ENCODE data around the gene IFTAP. TPM values are rescaled to one million over a fixed set of nuclear protein-coding genes. Genes with fewer than 3 reads are reported as not detected.

The IFTAP gene
- total RNA-seq, 1 donor from 2014 or later, result 0.75 TPM

DNA sequence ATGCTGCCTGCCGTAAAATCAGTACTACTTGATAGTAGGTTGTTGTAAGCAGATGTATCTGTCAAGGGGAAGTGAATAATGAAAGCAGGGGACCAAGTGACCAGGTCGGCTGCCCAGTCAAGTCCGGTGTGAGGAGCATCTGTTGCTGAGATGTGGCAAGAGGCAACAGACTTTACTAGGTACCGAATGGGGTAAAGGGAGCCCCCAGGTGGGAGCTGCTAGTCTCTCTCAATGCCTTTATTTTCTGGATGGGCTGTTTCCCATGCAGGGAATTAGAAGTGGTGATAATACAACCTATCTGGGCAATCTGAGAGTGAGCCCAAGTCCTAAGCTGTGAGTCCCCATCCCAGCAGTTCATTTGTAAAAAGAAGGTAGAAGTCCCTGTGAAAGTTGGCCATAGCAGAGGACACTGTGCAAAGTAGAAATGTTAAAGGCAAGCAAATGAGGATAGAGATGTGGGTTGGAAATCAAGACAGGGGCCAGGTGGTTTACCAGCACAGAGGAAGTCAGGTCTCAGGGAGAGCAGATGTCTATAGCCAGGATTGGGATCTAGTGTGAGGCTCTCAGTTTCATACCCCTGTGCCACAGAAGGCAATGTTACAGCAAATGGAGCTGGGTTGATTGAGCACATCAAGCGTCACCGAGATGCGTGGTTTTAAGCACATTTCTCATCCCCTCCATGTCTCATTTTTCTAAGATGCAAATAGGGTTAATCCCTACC lies 94.4 kb downstream of the IFTAP start:
- intact Hi-C loops (cut with micrococcal nuclease), result no loop called here
- Mint-ChIP-seq H3K36me3 (ENCODE audit: low read depth) (no peaks in the 10 kb centered on the region), H3K4me3 (ENCODE audit: low read depth) (no peak overlapping the region), H3K27ac (no peak overlapping the region), H3K27me3 (ENCODE audit: low read depth) (peaks cover 33% of the 10 kb centered on the region), H3K9me3 (no peaks in the 10 kb centered on the region), H3K4me1 (ENCODE audit: low read depth) (no peaks in the 10 kb centered on the region)
- no peak for DNase-seq (ENCODE audit: low spot score)

DNA sequence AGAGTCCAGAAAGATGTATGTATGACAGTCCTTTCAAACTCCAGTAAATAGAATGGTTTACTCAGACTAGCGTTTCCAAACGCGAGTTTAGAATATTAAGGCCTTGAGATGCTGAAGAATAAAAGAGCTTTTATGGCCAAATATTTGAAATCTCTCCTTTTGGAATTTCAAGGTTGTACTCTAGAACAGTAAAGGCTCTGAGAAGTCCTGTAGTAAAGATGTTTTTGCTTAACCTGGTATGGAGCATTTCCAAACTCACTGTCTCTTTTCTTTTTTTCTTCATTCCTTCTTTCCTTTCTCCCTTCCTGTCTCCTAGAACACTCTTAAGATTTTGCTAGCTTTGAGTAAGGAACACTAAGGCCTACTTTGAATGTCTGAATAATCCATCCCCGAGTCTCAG lies 95.1 kb downstream of the IFTAP start:
- intact Hi-C loops (cut with micrococcal nuclease), result no loop called here

DNA sequence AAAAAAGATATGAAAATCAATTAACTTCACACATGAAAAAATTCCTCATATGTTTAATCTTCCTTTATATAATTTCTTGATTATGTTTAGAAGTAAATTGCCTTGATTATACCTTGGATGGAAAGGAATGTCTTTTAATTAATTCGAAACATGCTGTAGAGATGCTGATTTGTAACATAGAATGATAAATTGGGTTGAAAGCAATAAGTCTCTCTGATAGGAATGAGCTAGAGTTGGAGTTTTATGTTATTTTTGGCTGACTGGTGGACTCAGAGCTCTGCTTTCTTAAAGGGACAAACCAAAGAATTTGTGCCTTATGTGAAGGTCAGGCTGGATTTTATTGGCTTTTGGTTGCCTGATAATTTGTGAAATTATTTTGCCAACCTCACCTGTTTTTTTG lies 98.4 kb downstream of the IFTAP start:
- H3K4me3 Mint-ChIP-seq (ENCODE audit: low read depth), result no peak overlapping the region
- DNase-seq (ENCODE audit: low spot score), result no peak
- H3K4me1 Mint-ChIP-seq (ENCODE audit: low read depth), result no peaks in the 10 kb centered on the region
- no peak overlapping the region for H3K27ac Mint-ChIP-seq
- no peaks in the 10 kb centered on the region for H3K9me3 Mint-ChIP-seq
- intact Hi-C loops (cut with micrococcal nuclease), result no loop called here
- no peaks in the 10 kb centered on the region for H3K36me3 Mint-ChIP-seq (ENCODE audit: low read depth)
- peaks cover 22% of the 10 kb centered on the region for H3K27me3 Mint-ChIP-seq (ENCODE audit: low read depth)

More for the DNA sequence above, 95.1 kb downstream of the IFTAP start:
- DNase-seq (ENCODE audit: low spot score), result no peak
- Mint-ChIP-seq H3K27me3 (ENCODE audit: low read depth) (peaks cover 32% of the 10 kb centered on the region), H3K9me3 (no peaks in the 10 kb centered on the region), H3K4me3 (ENCODE audit: low read depth) (no peak overlapping the region), H3K4me1 (ENCODE audit: low read depth) (no peaks in the 10 kb centered on the region), H3K36me3 (ENCODE audit: low read depth) (no peaks in the 10 kb centered on the region), H3K27ac (no peak overlapping the region)

DNA sequence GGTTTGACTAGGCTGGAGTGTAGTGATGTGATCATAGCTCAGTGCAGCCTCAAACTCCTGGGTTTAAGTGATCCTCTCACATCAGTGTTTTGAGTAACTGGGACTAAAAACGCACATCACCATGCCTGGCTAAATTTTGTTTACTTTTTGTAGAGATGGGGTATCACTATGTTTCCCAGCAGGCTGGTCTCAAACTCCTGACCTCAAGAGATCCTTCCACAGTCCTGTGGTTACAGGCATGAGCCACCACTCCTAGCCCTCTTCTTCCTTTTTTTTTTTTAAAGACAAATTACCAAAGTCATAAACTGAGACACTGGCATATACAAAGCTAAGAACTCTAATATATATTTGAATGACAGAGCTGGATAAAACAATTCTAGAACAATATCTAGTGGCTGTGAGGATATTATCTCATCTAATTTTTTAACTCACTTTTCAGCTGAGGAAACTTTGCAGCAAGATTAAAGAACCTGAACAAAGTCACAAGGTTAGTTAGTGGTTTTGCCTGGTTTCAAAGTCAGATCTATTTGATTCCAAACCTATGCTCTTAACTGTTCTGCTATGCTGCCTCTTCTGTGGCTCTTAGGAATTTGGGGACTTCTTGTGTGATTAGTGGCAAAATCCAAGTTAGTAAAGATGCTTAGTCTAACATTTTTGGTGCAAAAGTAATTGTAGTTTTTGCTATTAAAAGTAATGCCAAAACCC lies 99.0 kb downstream of the IFTAP start:
- no peak for DNase-seq (ENCODE audit: low spot score)
- H3K27me3 Mint-ChIP-seq (ENCODE audit: low read depth), result peaks cover 19% of the 10 kb centered on the region
- no peaks in the 10 kb centered on the region for H3K4me1 Mint-ChIP-seq (ENCODE audit: low read depth)
- no peaks in the 10 kb centered on the region for H3K36me3 Mint-ChIP-seq (ENCODE audit: low read depth)
- intact Hi-C loops (cut with micrococcal nuclease), result no loop called here
- H3K9me3 Mint-ChIP-seq, result no peaks in the 10 kb centered on the region
- no peak overlapping the region for H3K4me3 Mint-ChIP-seq (ENCODE audit: low read depth)
- H3K27ac Mint-ChIP-seq, result no peak overlapping the region

DNA sequence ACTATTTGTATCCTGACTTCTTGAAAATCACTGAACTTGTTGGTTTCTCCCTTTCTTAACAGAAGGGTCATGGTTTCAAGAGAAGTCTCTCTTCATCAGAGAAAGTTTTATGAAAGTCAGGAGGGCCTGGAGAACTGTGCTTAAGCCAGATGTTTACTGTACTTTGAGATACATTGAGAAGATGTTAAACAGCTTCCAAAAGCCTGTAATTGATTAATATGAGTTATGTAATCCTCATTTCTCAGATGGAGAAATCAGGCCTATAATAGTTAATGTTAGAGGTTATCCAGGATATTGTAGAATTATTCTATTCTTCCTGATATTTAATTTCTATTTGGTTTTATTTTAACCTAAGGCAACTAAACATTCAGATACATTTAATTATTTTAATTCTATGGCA lies 100.8 kb downstream of the IFTAP start:
- no peak overlapping the region for H3K27ac Mint-ChIP-seq
- no peaks in the 10 kb centered on the region for H3K9me3 Mint-ChIP-seq
- H3K4me1 Mint-ChIP-seq (ENCODE audit: low read depth), result no peaks in the 10 kb centered on the region
- H3K36me3 Mint-ChIP-seq (ENCODE audit: low read depth), result no peaks in the 10 kb centered on the region
- H3K4me3 Mint-ChIP-seq (ENCODE audit: low read depth), result no peak overlapping the region
- DNase-seq (ENCODE audit: low spot score), result no peak
- peaks cover 10% of the 10 kb centered on the region for H3K27me3 Mint-ChIP-seq (ENCODE audit: low read depth)
- intact Hi-C loops (cut with micrococcal nuclease), result no loop called here

DNA sequence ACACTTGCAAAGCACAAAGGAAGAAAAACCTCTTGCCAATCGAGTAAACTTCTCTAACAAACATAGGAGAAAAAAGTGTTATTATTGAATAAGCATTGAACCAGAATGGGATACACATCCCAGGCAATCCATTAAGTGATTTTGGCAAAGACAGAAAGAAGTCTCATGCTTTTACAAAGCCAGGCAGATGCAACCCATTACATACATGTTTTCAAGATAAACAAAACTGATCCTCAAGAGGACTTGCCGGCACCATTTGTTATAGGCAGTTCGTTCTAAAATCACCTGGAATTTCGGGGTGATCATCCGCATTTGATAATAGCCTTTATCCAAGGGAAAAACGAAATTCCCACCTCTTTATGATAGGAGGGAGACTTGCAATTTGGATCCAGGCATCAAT lies 101.3 kb downstream of the IFTAP start:
- Mint-ChIP-seq H3K4me3 (ENCODE audit: low read depth) (no peak overlapping the region), H3K27me3 (ENCODE audit: low read depth) (peaks cover 8% of the 10 kb centered on the region), H3K4me1 (ENCODE audit: low read depth) (no peaks in the 10 kb centered on the region), H3K36me3 (ENCODE audit: low read depth) (no peaks in the 10 kb centered on the region), H3K27ac (no peak overlapping the region), H3K9me3 (no peaks in the 10 kb centered on the region)
- DNase-seq (ENCODE audit: low spot score), result no peak
- intact Hi-C loops (cut with micrococcal nuclease), result no loop called here

DNA sequence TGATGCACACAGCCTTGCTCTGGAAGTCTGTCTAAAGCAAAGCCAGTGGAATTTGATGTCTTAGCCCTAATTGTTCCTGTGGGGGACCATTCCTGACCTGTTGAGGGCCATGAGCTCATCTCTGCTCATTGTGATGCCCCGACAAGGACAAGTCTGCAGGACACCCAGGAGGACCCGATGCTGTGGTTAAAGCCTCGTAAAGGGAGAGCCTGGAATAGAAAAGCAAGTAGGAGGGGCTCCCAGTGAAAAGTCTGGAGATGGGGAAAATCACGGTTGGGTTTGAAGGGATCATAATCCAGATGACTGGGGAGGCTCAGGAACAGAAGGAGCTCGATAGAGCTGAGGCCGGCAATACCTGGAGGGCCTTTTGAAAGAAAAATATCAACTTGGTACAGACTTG lies 102.2 kb downstream of the IFTAP start:
- DNase-seq (ENCODE audit: low spot score), result no peak
- Mint-ChIP-seq H3K4me3 (ENCODE audit: low read depth) (no peak overlapping the region), H3K27me3 (ENCODE audit: low read depth) (peaks cover 13% of the 10 kb centered on the region), H3K36me3 (ENCODE audit: low read depth) (no peaks in the 10 kb centered on the region), H3K4me1 (ENCODE audit: low read depth) (no peaks in the 10 kb centered on the region), H3K27ac (no peak overlapping the region), H3K9me3 (no peaks in the 10 kb centered on the region)
- intact Hi-C loops (cut with micrococcal nuclease), result no loop called here

DNA sequence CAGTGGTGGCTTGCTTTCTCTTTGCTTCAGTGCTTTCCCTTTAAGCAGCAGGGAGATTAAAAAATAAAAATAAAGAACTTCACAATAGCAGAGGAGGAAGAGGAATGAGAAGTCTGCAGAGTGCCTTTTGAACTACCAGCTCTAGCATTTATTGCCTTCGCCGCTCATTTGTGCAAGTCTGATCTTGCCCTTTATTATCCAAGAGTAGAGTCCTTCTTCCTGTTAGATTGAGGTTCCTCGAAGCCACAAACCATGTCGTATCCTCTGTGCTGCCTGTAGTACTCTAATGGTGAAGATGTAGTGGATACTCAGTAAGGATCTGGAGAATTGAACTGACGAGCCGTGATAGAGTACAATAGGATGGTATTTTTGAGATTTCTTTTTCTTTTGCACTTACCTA lies 105.0 kb downstream of the IFTAP start:
- Mint-ChIP-seq H3K9me3 (no peaks in the 10 kb centered on the region), H3K4me3 (ENCODE audit: low read depth) (no peak overlapping the region), H3K27me3 (ENCODE audit: low read depth) (peaks cover 17% of the 10 kb centered on the region), H3K36me3 (ENCODE audit: low read depth) (no peaks in the 10 kb centered on the region), H3K27ac (no peak overlapping the region), H3K4me1 (ENCODE audit: low read depth) (peaks cover 4% of the 10 kb centered on the region)
- DNase-seq (ENCODE audit: low spot score), result no peak
- intact Hi-C loops (cut with micrococcal nuclease), result no loop called here

DNA sequence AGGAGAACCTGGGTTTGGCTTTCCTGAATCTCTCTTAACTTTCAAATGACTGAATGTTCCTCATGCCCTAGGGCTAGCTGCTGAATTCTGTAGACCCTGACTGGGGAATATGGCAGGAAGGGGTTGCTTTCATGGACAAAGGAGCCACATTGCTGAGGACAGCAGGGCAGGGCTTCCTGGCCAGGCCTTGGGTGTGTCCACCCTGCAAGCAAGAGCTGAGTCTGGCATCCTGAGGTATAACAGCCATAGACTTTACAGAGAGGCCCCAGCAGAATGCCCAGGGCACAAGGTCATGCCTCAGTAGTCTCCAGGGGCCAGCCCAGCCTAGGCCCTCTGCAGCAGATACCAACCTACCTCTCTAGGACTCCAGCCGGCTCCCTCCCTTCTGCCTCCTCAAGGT lies 105.9 kb downstream of the IFTAP start:
- H3K27ac Mint-ChIP-seq, result no peak overlapping the region
- H3K27me3 Mint-ChIP-seq (ENCODE audit: low read depth), result peaks cover 17% of the 10 kb centered on the region
- H3K4me3 Mint-ChIP-seq (ENCODE audit: low read depth), result no peak overlapping the region
- no peak for DNase-seq (ENCODE audit: low spot score)
- no peaks in the 10 kb centered on the region for H3K36me3 Mint-ChIP-seq (ENCODE audit: low read depth)
- H3K9me3 Mint-ChIP-seq, result no peaks in the 10 kb centered on the region
- intact Hi-C loops (cut with micrococcal nuclease), result no loop called here
- H3K4me1 Mint-ChIP-seq (ENCODE audit: low read depth), result peaks cover 4% of the 10 kb centered on the region

DNA sequence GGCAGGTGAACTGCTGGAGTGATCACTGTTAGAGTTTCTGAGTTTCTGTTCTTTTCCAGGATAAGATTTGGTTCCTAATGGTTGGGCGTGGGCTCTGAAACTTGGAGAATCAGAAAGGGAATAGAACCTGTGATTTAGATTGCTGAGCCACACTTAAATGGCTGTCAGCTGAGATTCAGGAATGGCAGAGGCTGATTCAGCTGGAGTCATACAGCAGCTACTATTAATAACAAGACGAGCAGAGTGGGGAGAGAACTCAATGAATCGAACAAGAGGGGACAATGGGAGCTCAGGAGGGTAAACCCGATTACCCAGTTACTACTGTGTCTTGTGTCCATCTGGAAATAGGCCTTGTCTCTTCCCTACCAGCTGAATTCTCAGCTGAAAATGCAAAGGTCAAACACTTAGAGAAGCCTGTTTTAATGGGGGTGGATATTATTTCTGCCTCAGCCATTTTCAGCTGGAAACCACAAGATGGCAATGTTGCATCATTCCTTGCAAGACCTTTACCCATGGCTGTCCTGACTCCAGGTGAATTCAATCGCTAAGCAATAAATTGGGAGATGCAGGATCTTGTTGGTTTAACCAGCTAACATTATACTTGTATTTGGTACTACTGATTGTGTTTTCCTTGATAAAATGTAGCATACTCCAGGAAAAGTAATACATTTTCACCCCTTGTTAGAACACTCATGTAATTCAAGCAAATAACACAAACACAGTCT lies 108.2 kb downstream of the IFTAP start:
- Mint-ChIP-seq H3K36me3 (ENCODE audit: low read depth) (no peaks in the 10 kb centered on the region), H3K27me3 (ENCODE audit: low read depth) (peaks cover 14% of the 10 kb centered on the region), H3K27ac (no peak overlapping the region), H3K4me3 (ENCODE audit: low read depth) (no peak overlapping the region), H3K4me1 (ENCODE audit: low read depth) (peaks cover 4% of the 10 kb centered on the region), H3K9me3 (no peaks in the 10 kb centered on the region)
- intact Hi-C loops (cut with micrococcal nuclease), result loop anchor here (1.0 kb wide), 1 partner anchor 45 kb away; no protein-coding TSS in a partner anchor
- no peak for DNase-seq (ENCODE audit: low spot score)

DNA sequence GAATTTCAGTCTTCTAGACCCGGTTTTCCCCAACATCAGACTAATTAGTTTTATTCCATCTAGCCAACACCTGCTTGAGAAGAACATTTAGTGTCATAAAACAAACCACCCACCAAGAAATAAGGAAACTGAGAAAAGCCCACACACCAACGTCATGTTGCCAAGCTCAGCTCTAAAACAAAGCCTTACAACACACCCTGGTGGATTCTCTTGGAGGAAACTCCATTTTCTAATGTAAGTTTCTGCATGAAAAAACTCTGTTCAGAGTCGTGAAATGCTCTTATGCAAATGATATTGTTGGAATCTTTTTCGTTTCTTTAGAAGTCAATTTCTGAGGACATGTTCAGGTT lies 108.7 kb downstream of the IFTAP start:
- intact Hi-C loops (cut with micrococcal nuclease), result loop anchor here (1.0 kb wide), 1 partner anchor 44 kb away; no protein-coding TSS in a partner anchor
- no peak overlapping the region for H3K27ac Mint-ChIP-seq
- H3K4me1 Mint-ChIP-seq (ENCODE audit: low read depth), result peaks cover 4% of the 10 kb centered on the region
- DNase-seq (ENCODE audit: low spot score), result no peak
- H3K4me3 Mint-ChIP-seq (ENCODE audit: low read depth), result no peak overlapping the region
- no peaks in the 10 kb centered on the region for H3K9me3 Mint-ChIP-seq
- no peaks in the 10 kb centered on the region for H3K36me3 Mint-ChIP-seq (ENCODE audit: low read depth)
- peaks cover 14% of the 10 kb centered on the region for H3K27me3 Mint-ChIP-seq (ENCODE audit: low read depth)

Data from activated T-helper 2 cell treated with anti-CD3 and anti-CD28 coated beads, Interferon-gamma antibody, Interleukin-2, Interleukin-4, amounts not matched to agents 10 μg/mL and 5 μg/mL and 100 μg/mL, durations not matched to agents 14 hours and 24 hours and 36 hours (primary cell).